Fibroblast of the aortic adventitia (primary cell): ENCODE data around the gene FBLIM1. TPM values are rescaled to one million over a fixed set of nuclear protein-coding genes. Genes with fewer than 3 reads are reported as not detected.

ENCODE experiments used
- DNase-seq: peaks from one replicate; pipeline ENCODE4 v3.0.0-alpha.2; 2010; ENCODE audit warnings: low read depth
- H3K4me3 ChIP-seq: 2 replicates; pipeline ENCODE4 v1.5.1; 2011; ENCODE audit warnings: low read depth, mild to moderate bottlenecking, control low read depth, low read length, moderate library complexity
- total RNA-seq: library from RNA; depleted of rRNA; stranded (reverse); fragments of >200 nt; gene quantifications from 2 replicates; pipeline ENCODE4 v1.2.3, GENCODE V29; 2012; ENCODE audit warnings: low replicate concordance
- TF ChIP-seq, protein P1 (sequence below): IDR thresholded peaks from 2 replicates; pipeline ENCODE4 v1.5.1; 2011; ENCODE audit warnings: mild to moderate bottlenecking, low read length, control low read depth, inconsistent platforms; ENCODE audit not compliant: insufficient read depth

Gene FBLIM1
- total RNA-seq, 1 donor = 41.0 TPM

DNA sequence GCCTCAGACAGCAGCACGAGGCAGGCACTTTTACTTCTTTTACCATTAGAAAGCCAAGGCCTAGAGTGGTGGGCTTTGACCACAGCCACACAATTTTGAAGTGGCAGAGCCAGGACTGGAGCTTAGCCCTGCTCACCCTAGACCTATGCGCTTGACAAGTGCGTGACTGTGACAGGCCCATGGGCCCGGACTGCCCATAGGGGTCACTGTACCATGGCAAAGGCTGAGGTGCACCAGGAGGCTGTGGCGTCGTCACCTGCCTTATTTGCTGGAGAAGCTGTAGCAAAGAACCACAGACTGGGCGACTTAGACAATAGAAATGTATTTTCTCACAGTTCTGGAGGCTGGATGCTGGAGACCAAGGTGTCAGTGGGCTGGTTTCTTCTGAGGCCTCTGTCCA is 18.9 kb upstream of the FBLIM1 start:
- TF ChIP-seq, protein P1, sequence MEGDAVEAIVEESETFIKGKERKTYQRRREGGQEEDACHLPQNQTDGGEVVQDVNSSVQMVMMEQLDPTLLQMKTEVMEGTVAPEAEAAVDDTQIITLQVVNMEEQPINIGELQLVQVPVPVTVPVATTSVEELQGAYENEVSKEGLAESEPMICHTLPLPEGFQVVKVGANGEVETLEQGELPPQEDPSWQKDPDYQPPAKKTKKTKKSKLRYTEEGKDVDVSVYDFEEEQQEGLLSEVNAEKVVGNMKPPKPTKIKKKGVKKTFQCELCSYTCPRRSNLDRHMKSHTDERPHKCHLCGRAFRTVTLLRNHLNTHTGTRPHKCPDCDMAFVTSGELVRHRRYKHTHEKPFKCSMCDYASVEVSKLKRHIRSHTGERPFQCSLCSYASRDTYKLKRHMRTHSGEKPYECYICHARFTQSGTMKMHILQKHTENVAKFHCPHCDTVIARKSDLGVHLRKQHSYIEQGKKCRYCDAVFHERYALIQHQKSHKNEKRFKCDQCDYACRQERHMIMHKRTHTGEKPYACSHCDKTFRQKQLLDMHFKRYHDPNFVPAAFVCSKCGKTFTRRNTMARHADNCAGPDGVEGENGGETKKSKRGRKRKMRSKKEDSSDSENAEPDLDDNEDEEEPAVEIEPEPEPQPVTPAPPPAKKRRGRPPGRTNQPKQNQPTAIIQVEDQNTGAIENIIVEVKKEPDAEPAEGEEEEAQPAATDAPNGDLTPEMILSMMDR = no peak
- DNase-seq = no peak

GRCh38 chr1:15740924-15741850 is 17.4 kb upstream of the FBLIM1 start:
- H3K4me3 ChIP-seq = no peak overlapping the region
- TF ChIP-seq, protein P1 = peak; percentile 87
- peak; percentile 58 for DNase-seq

More for the DNA sequence above, 18.9 kb upstream of the FBLIM1 start:
- no peak overlapping the region for H3K4me3 ChIP-seq

- TF ChIP-seq, protein P1 = no peak
- no peak within 1 kb of the TSS for H3K4me3 ChIP-seq
- DNase-seq = no peak
Observed at GRCh38 chr1:15742339-15742801, 16.2 kb upstream of the FBLIM1 start, which contains the start of gene TMEM82. Gene TMEM82 (plus strand): TSS chr1:15742499. CDS start chr1:15742560, 61 bp downstream.

GRCh38 chr1:15744122-15744679 is 14.4 kb upstream of the FBLIM1 start:
- DNase-seq = no peak
- no peak overlapping the region for H3K4me3 ChIP-seq
- TF ChIP-seq, protein P1 = no peak

DNA sequence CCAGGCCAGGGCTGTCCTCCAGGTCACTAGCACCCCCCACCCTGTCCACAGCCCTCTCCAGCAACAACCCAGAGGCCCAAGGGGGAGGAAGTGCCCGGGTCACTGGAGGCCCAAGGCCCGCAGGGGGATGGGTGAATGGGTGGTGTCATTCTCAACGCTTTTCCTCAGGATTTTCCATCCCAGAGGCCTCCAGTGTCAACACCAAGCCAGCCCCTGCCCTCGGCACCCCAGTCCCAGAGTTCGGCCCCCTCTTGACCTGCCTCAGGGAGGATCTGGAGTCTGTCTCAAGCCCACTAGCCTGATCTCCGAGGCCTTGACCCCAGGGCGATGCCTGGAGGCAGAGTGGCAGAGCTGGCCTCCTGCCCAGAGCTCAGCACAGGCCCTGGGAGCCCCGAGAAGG is 11.2 kb upstream of the FBLIM1 start:
- DNase-seq = no peak
- TF ChIP-seq, protein P1 = no peak
- H3K4me3 ChIP-seq = no peak overlapping the region

GRCh38 chr1:15748264-15748663 is 10.3 kb upstream of the FBLIM1 start:
- DNase-seq = no peak
- TF ChIP-seq, protein P1 = no peak
- no peak overlapping the region for H3K4me3 ChIP-seq
